Heart right ventricle (tissue), 16 donors: ENCODE data around the gene FANCD2. TPM values are rescaled to one million over a fixed set of nuclear protein-coding genes. Genes with fewer than 3 reads are reported as not detected.

Experiments
- ATAC-seq, 8 donors: fragments of 200-7000 bp; cut with Tn5 transposase; one replicate each; pipeline ENCODE4 v1.9.1; 2020; ENCODE audit warnings: mild to moderate bottlenecking in 8 of 8, moderate library complexity in 8 of 8, moderate number of reproducible peaks in 1 of 8
- DNase-seq, 2 donors: peaks; one replicate each; pipeline ENCODE4 v3.0.0-alpha.2; 2020
- H3K27ac ChIP-seq, 10 donors: fragments of 200-600 bp; sonication (generic) in 2 of 10; one replicate each; pipeline versions ENCODE4 v1.5.0 to v1.8.0; 2020 to 2022; ENCODE audit warnings: mild to moderate bottlenecking in 3 of 10
- H3K27me3 ChIP-seq, 7 donors: fragments of 200-600 bp; one replicate each; pipeline ENCODE4 v1.8.0; 2021 to 2022; ENCODE audit warnings: mild to moderate bottlenecking in 2 of 7
- H3K36me3 ChIP-seq, 9 donors: fragments of 200-600 bp; sonication (generic) in 1 of 9; one replicate each; pipeline versions ENCODE4 v1.5.0 to v1.8.0; 2020 to 2022; ENCODE audit warnings: mild to moderate bottlenecking in 2 of 9
- H3K4me1 ChIP-seq, 9 donors: fragments of 200-600 bp; sonication (generic) in 1 of 9; one replicate each; pipeline versions ENCODE4 v1.5.0 to v1.8.0; 2020 to 2022; ENCODE audit warnings: mild to moderate bottlenecking in 4 of 9
- H3K4me3 ChIP-seq, 10 donors: fragments of 200-600 bp; sonication (generic) in 2 of 10; one replicate each; pipeline versions ENCODE4 v1.5.0 to v1.8.0; 2020 to 2022; ENCODE audit warnings: mild to moderate bottlenecking in 7 of 10, moderate library complexity in 2 of 10
- H3K9me3 ChIP-seq, 11 donors: fragments of 200-600 bp in 10 of 11; sonication (generic) in 2 of 11; one replicate each; pipeline versions ENCODE4 v1.5.0 to v1.8.0; 2013 to 2022; ENCODE audit warnings: mild to moderate bottlenecking in 2 of 11, control low read depth in 1 of 11, moderate library complexity in 1 of 11
- CTCF ChIP-seq, 9 donors: fragments of 200-600 bp; sonication (generic) in 2 of 9; IDR thresholded peaks; one replicate each; pipeline versions ENCODE4 v1.5.0 to v1.8.0; 2021 to 2022; ENCODE audit warnings: antibody characterized with exemption in 9 of 9, mild to moderate bottlenecking in 5 of 9, moderate library complexity in 1 of 9
- WGBS, 2 donors: extraction: QIAGEN DNeasy Blood & Tissue Kit; methylation state at CpG; one replicate each; pipeline ENCODE4 v1.1.7; 2013; ENCODE audit warnings: inconsistent platforms in 1 of 2; 5-methylcytosine and 5-hydroxymethylcytosine counted together
- intact Hi-C, 10 donors: fragments of 100-400 bp; cut with DNase I; formaldehyde crosslinking; loops; one replicate each; pipeline versions ENCODE4 v1.11.1 to v1.14.2; 2022
- long read RNA-seq, 3 donors: library from polyadenylated mRNA; unstranded; transcript quantifications; one replicate each; pipeline ENCODE4 v2.0.0, GENCODE V29; 2020 to 2021
- polyA plus RNA-seq, 2 donors: library from polyadenylated mRNA; stranded (reverse); fragments of 200-250 nt; gene quantifications; one replicate each; pipeline ENCODE4 v1.2.3, GENCODE V29; 2013
- total RNA-seq, 10 donors: library from RNA; stranded (reverse); fragmentation: NEBNext Ultra II Directional in 3 of 10; extraction: Animal tissue kit (Norgen Biotek cat#: 25700) in 3 of 10; gene quantifications; one replicate each; pipeline versions ENCODE4 v1.2.1 to v1.2.4, GENCODE V29; 2021 to 2023
- donor health status: Arrhythmogenic right ventricular cardiomyopathy.
- donor health status: ischemic (EF 13 %, LVEDD 7.1; RV severe dilation, severe dysfunction).
- donor health status: healthy with polysubstance abuse.
- donor health status: DM: no; HTN: yes; CAD: no.
- donor health status: DM: no; HTN: no; CAD: no.
- donor health status: ischemic (EF 25% LVEDD 6.9; RV normal size, moderate dysfunction).
- donor health status: ischemic (EF 25% LVEDD 5.7; RV mildly dilated, moderate dysfunction).
- donor health status: healthy.
- donor health status: DM: yes; HTN: yes; CAD: no.
- donor health status: Ischemic cardiomyopathy.
- donor health status: ischemic (EF 35%, LVEDD 5.7; RV mildly dilated, moderate dysfunction).
- donor health status: nonischemic (EF 11% LVEDD 7.7; RV severe dilation, severe dysfunction).
- donor health status: DM: yes; HTN: yes; CAD: no.
- donor health status: PGD.
- donor health status: ischemic (EF 29% LVEDD 5.4; RV normal size, mild dysfunction).
- donor health status: nonischemic (EF 23%, LVEDD 6.1; RV moderate dilation, normal function).

FANCD2 gene
- total RNA-seq = 1 to 10 TPM in 7 of 10 donors, under 1 TPM in 3; 0.55 to 3.2 (median 1.1) TPM
- 1 to 10 TPM in 1 of 2 donors, under 1 TPM in 1; 0.35 to 1.1 TPM for polyA plus RNA-seq
- long read RNA-seq, donor 1, partial matches to known transcripts = 1 of 1 reads
- long read RNA-seq, donor 1, other reads (novel, unspliced or antisense) = 0 of 1 reads
- long read RNA-seq, donor 2 = 0 reads
- long read RNA-seq, donor 3, partial matches to known transcripts = 1 of 1 reads
- long read RNA-seq, donor 3, other reads (novel, unspliced or antisense) = 0 of 1 reads

GRCh38 chr3:10026084-10026890 is at the start of gene FANCD2:
FANCD2 (plus strand) TSS chr3:10026437; CDS start chr3:10028658, 2,221 bp downstream.
- ATAC-seq (peak; percentile 95 to 99 (median 97)), DNase-seq (peak; percentile 87 to 91)
- H3K9me3 ChIP-seq = no peaks in the 10 kb centered on the region
- intact Hi-C loops = loop anchor here in 3 of 10 donors (5.0 to 10.0 kb wide), 4 partner anchors 39 to 181 kb away; partner anchors contain the start of genes BRK1 (in 2 of the 3), EMC3 (in 2 of the 3), RPUSD3 (in 1 of the 3) and VHL (in 1 of the 3)
- peaks cover 0 to 33% (median 26%) of the 10 kb centered on the region in 9 donors for H3K4me1 ChIP-seq
- H3K36me3 ChIP-seq = peaks cover 0 to 30% (median 25%) of the 10 kb centered on the region in 9 donors
- H3K27ac ChIP-seq = peak within 1 kb of the TSS in 9 of 10 donors; percentile 72 to 93 (median 81)
- no peak for TF ChIP-seq CTCF (IDR thresholded peaks at IDR 0.05)
- H3K27me3 ChIP-seq = no peaks in the 10 kb centered on the region
- H3K4me3 ChIP-seq = peak within 1 kb of the TSS; percentile 68 to 97 (median 88)
- whole genome bisulfite sequencing, 2 donors = 0 to 1% methylated on average over 61 of the region's 61 CpGs

GRCh38 chr3:9976721-9977709 is 49.2 kb upstream of the FANCD2 start:
- intact Hi-C loops = loop anchor here in 2 of 10 donors (5.0 kb wide), 1 partner anchor 40 kb away; no protein-coding TSS in a partner anchor

GRCh38 chr3:9978710-9979305 is 47.4 kb upstream of the FANCD2 start:
- H3K27me3 ChIP-seq = no peaks in the 10 kb centered on the region
- intact Hi-C loops = loop anchor here in 2 of 10 donors (5.0 kb wide), 1 partner anchor 38 kb away; no protein-coding TSS in a partner anchor
- H3K4me3 ChIP-seq = no peak overlapping the region
- DNase-seq (no peak), ATAC-seq (no peak)
- H3K36me3 ChIP-seq = peaks cover 0 to 89% (median 11%) of the 10 kb centered on the region in 9 donors
- H3K4me1 ChIP-seq = peaks cover 0 to 44% (median 21%) of the 10 kb centered on the region in 9 donors
- TF ChIP-seq CTCF (IDR thresholded peaks at IDR 0.05) = no peak
- 85 to 90% methylated on average over 8 of the region's 8 CpGs for WGBS, 2 donors
- peak overlapping the region in 2 of 10 donors; percentile 53 to 76 for H3K27ac ChIP-seq
- no peaks in the 10 kb centered on the region for H3K9me3 ChIP-seq

More at GRCh38 chr3:9976721-9977709, 49.2 kb upstream of the FANCD2 start:
- 30 to 34% methylated on average over 7 of the region's 7 CpGs for WGBS, 2 donors
- Histone ChIP-seq H3K4me1 (peaks cover 0 to 37% (median 17%) of the 10 kb centered on the region in 9 donors), H3K4me3 (peak overlapping the region in 9 of 10 donors; percentile 5 to 31 (median 21)), H3K27me3 (no peaks in the 10 kb centered on the region), H3K36me3 (peaks cover 0 to 90% (median 28%) of the 10 kb centered on the region in 9 donors), H3K9me3 (no peaks in the 10 kb centered on the region), H3K27ac (peak overlapping the region; percentile 23 to 87 (median 78))
- ATAC-seq = peak; percentile 94 to 99 (median 97)
- peak; percentile 52 to 75 for DNase-seq
- TF ChIP-seq CTCF (IDR thresholded peaks at IDR 0.05) = no peak
